MM.1S (cell line): ENCODE measurements around the gene ADTRP.

ENCODE experiments used
- DNase-seq: peaks from one replicate; pipeline ENCODE4 v3.0.0-alpha.2; 2015
- H2AFZ ChIP-seq: fragments of 300-600 bp; sonication (generic); 2 replicates; pipeline ENCODE4 v1.6.0; 2016; ENCODE audit warnings: antibody characterized with exemption, low read length
- H3F3A ChIP-seq: fragments of 300-600 bp; sonication (generic); 2 replicates; pipeline ENCODE4 v1.6.1; 2016; ENCODE audit warnings: mild to moderate bottlenecking, antibody characterized with exemption, low read length, moderate library complexity, mixed read lengths; ENCODE audit not compliant: insufficient read depth
- H3K27ac ChIP-seq: fragments of 300-600 bp; sonication (generic); 2 replicates; pipeline ENCODE4 v1.5.1; 2016; ENCODE audit warnings: mild to moderate bottlenecking, low read length
- H3K27me3 ChIP-seq: fragments of 300-600 bp; sonication (generic); replicated peaks from 2 replicates; pipeline ENCODE4 v1.6.0; 2016; ENCODE audit warnings: low read length; ENCODE audit not compliant: insufficient read depth
- H3K36me3 ChIP-seq: fragments of 300-600 bp; sonication (generic); replicated peaks from 2 replicates; pipeline ENCODE4 v1.6.1; 2016; ENCODE audit warnings: mild to moderate bottlenecking, low read length, mixed read lengths; ENCODE audit not compliant: insufficient read depth
- H3K4me1 ChIP-seq: fragments of 300-600 bp; sonication (generic); 2 replicates; pipeline ENCODE4 v1.6.1; 2016; ENCODE audit warnings: low read length, mixed read lengths
- H3K4me2 ChIP-seq: fragments of 300-600 bp; sonication (generic); 2 replicates; pipeline ENCODE4 v1.6.0; 2016; ENCODE audit warnings: low read depth, low read length
- H3K4me3 ChIP-seq: fragments of 300-600 bp; sonication (generic); 2 replicates; pipeline ENCODE4 v1.5.1; 2016; ENCODE audit warnings: low read length, mixed read lengths
- H3K79me2 ChIP-seq: fragments of 300-600 bp; sonication (generic); 2 replicates; pipeline ENCODE4 v1.6.1; 2016; ENCODE audit warnings: mixed run types, low read length, mixed read lengths
- H3K9ac ChIP-seq: fragments of 300-600 bp; sonication (generic); 2 replicates; pipeline ENCODE4 v1.6.1; 2016; ENCODE audit warnings: low read length, mixed read lengths
- H3K9me2 ChIP-seq: fragments of 300-600 bp; sonication (generic); replicated peaks from 2 replicates; pipeline ENCODE4 v1.6.1; 2016; ENCODE audit warnings: mild to moderate bottlenecking, low read length, mixed read lengths; ENCODE audit not compliant: insufficient read depth
- H3K9me3 ChIP-seq: fragments of 300-600 bp; sonication (generic); replicated peaks from 2 replicates; pipeline ENCODE4 v1.6.1; 2016; ENCODE audit warnings: mild to moderate bottlenecking, low read length, mixed read lengths; ENCODE audit not compliant: insufficient read depth
- H4K20me1 ChIP-seq: fragments of 300-600 bp; sonication (generic); 2 replicates; pipeline ENCODE4 v1.6.1; 2016; ENCODE audit warnings: mild to moderate bottlenecking, low read length, moderate library complexity, mixed read lengths; ENCODE audit not compliant: insufficient read depth
- CTCF ChIP-seq: fragments of 300-600 bp; sonication (generic); IDR thresholded peaks from 2 replicates; pipeline ENCODE4 v1.5.1; 2016; ENCODE audit warnings: antibody characterized with exemption, low read length, mixed read lengths
- EZH2 ChIP-seq: fragments of 300-600 bp; sonication (generic); optimal IDR thresholded peaks from 2 replicates; pipeline ENCODE3; 2017; ENCODE audit warnings: low read depth, mild to moderate bottlenecking, antibody characterized with exemption, low read length, mixed read lengths
- EZH2phosphoT487 ChIP-seq: fragments of 300-600 bp; sonication (generic); IDR thresholded peaks from 2 replicates; pipeline ENCODE4 v1.6.1; 2018; ENCODE audit warnings: antibody characterized with exemption, low read length

ADTRP gene

GRCh38 chr6:11748591-11749210, 29.9 kb downstream of the ADTRP start:
- H3K4me1 ChIP-seq: no peaks in the 10 kb centered on the region
- no peaks in the 10 kb centered on the region for H3F3A ChIP-seq
- H3K27ac ChIP-seq: no peak overlapping the region
- H4K20me1 ChIP-seq: no peaks in the 10 kb centered on the region
- no peaks in the 10 kb centered on the region for H3K79me2 ChIP-seq
- TF ChIP-seq CTCF (no peak), EZH2phosphoT487 (no peak), EZH2 (no peak)
- no peak for DNase-seq
- no peak overlapping the region for H3K4me3 ChIP-seq
- H3K9ac ChIP-seq: no peak overlapping the region
- H3K9me3 ChIP-seq: no peaks in the 10 kb centered on the region
- no peaks in the 10 kb centered on the region for H3K9me2 ChIP-seq
- H2AFZ ChIP-seq: no peak overlapping the region
- H3K36me3 ChIP-seq: no peaks in the 10 kb centered on the region
- H3K4me2 ChIP-seq: no peak overlapping the region
- no peaks in the 10 kb centered on the region for H3K27me3 ChIP-seq

GRCh38 chr6:11747021-11747420, 31.6 kb downstream of the ADTRP start:
- no peaks in the 10 kb centered on the region for H3K79me2 ChIP-seq
- H3K4me3 ChIP-seq: no peak overlapping the region
- no peaks in the 10 kb centered on the region for H3K36me3 ChIP-seq
- H3F3A ChIP-seq: no peaks in the 10 kb centered on the region
- no peaks in the 10 kb centered on the region for H3K27me3 ChIP-seq
- H3K27ac ChIP-seq: no peak overlapping the region
- H2AFZ ChIP-seq: no peak overlapping the region
- H3K4me1 ChIP-seq: no peaks in the 10 kb centered on the region
- no peaks in the 10 kb centered on the region for H3K9me3 ChIP-seq
- TF ChIP-seq EZH2phosphoT487 (no peak), EZH2 (no peak), CTCF (no peak)
- no peak overlapping the region for H3K9ac ChIP-seq
- H3K4me2 ChIP-seq: no peak overlapping the region
- H3K9me2 ChIP-seq: no peaks in the 10 kb centered on the region
- H4K20me1 ChIP-seq: no peaks in the 10 kb centered on the region
- DNase-seq: no peak

- H3K9me2 ChIP-seq: no peaks in the 10 kb centered on the region
Measured at GRCh38 chr6:11744753-11745152, 33.9 kb downstream of the ADTRP start.

More at GRCh38 chr6:11744753-11745152, 33.9 kb downstream of the ADTRP start:
- Histone ChIP-seq H3K4me1 (no peaks in the 10 kb centered on the region), H3K36me3 (no peaks in the 10 kb centered on the region), H3K9me3 (no peaks in the 10 kb centered on the region), H3K9ac (no peak overlapping the region), H3K27me3 (no peaks in the 10 kb centered on the region), H3K27ac (no peak overlapping the region), H3K4me3 (no peak overlapping the region), H3K79me2 (no peaks in the 10 kb centered on the region), H4K20me1 (no peaks in the 10 kb centered on the region), H3K4me2 (no peak overlapping the region), H3F3A (no peaks in the 10 kb centered on the region), H2AFZ (no peak overlapping the region)
- no peak for DNase-seq
- TF ChIP-seq EZH2 (no peak), CTCF (no peak), EZH2phosphoT487 (no peak)
